Measurements from ENCODE around the gene MAGOH. TPM values are rescaled to one million over a fixed set of nuclear protein-coding genes. Genes with fewer than 3 reads are reported as not detected.
"Not testable (repeated sequence)": the region's sequence is repeated elsewhere in the genome, so short reads cannot be mapped to it uniquely, and the experiment has no call there.

MAGOH gene
- polyA plus RNA-seq, 4 donors, result 80.5 to 97.3 (median 90.7) TPM

GRCh38 chr1:53241828-53242227 lies 3.5 kb upstream of the MAGOH start:
- DNase-seq (ENCODE audit: low read depth in 4 of 4, low spot score in 3 of 4), result no peak

- no peak for DNase-seq (ENCODE audit: low read depth in 4 of 4, low spot score in 3 of 4)
These were observed 680 bp downstream of the MAGOH start for GRCh38 chr1:53237638-53238037.

GRCh38 chr1:53220962-53221286 lies 17.4 kb downstream of the MAGOH start:
- no peak for DNase-seq (ENCODE audit: low read depth in 4 of 4, low spot score in 3 of 4)

GRCh38 chr1:53220171-53220961 lies 18.0 kb downstream of the MAGOH start, which contains the start of gene CZIB:
TSS of gene CZIB (minus strand) at chr1:53220634. CDS start at chr1:53220575, 59 bp downstream.
- DNase-seq (ENCODE audit: low read depth in 4 of 4, low spot score in 3 of 4), result peak; percentile 83 to 91 (median 84)

GRCh38 chr1:53219711-53220110 lies 18.6 kb downstream of the MAGOH start:
- peak in 1 of 4 donors; percentile 0 for DNase-seq (ENCODE audit: low read depth in 4 of 4, low spot score in 3 of 4)

GRCh38 chr1:53218201-53218600 lies 20.1 kb downstream of the MAGOH start:
- no peak for DNase-seq (ENCODE audit: low read depth in 4 of 4, low spot score in 3 of 4)

- DNase-seq (ENCODE audit: low read depth in 4 of 4, low spot score in 3 of 4), result peak in 1 of 4 donors; percentile 1
These were observed 23.9 kb downstream of the MAGOH start for GRCh38 chr1:53214376-53214940.

- DNase-seq (ENCODE audit: low read depth in 4 of 4, low spot score in 3 of 4), result no peak
These were observed 27.4 kb downstream of the MAGOH start for GRCh38 chr1:53210954-53211353.

- DNase-seq (ENCODE audit: low read depth in 4 of 4, low spot score in 3 of 4), result no peak
These were observed 28.0 kb downstream of the MAGOH start for GRCh38 chr1:53210352-53210751.

- no peak for DNase-seq (ENCODE audit: low read depth in 4 of 4, low spot score in 3 of 4)
These were observed 30.6 kb downstream of the MAGOH start for GRCh38 chr1:53207726-53208125.

GRCh38 chr1:53206735-53207379 lies 31.5 kb downstream of the MAGOH start:
- DNase-seq (ENCODE audit: low read depth in 4 of 4, low spot score in 3 of 4), result no peak

- not testable (repeated sequence) for DNase-seq (ENCODE audit: low read depth in 4 of 4, low spot score in 3 of 4)
These were observed 32.1 kb downstream of the MAGOH start for GRCh38 chr1:53206083-53206685.

GRCh38 chr1:53205496-53205895 lies 32.8 kb downstream of the MAGOH start:
- DNase-seq (ENCODE audit: low read depth in 4 of 4, low spot score in 3 of 4), result not testable (repeated sequence)

- no peak for DNase-seq (ENCODE audit: low read depth in 4 of 4, low spot score in 3 of 4)
These were observed 34.9 kb downstream of the MAGOH start for GRCh38 chr1:53203466-53203865.

GRCh38 chr1:53198241-53198651 lies 40.1 kb downstream of the MAGOH start:
- DNase-seq (ENCODE audit: low read depth in 4 of 4, low spot score in 3 of 4), result no peak

- no peak for DNase-seq (ENCODE audit: low read depth in 4 of 4, low spot score in 3 of 4)
These were observed 40.8 kb downstream of the MAGOH start for GRCh38 chr1:53197291-53198200.

- DNase-seq (ENCODE audit: low read depth in 4 of 4, low spot score in 3 of 4), result peak; percentile 77 to 83 (median 80)
These were observed 41.6 kb downstream of the MAGOH start, which contains the start of gene CPT2 for GRCh38 chr1:53196485-53197290. TSS of gene CPT2 (plus strand) at chr1:53196824. CDS start at chr1:53196944, 120 bp downstream.

GRCh38 chr1:53196017-53196484 lies 42.3 kb downstream of the MAGOH start:
- no peak for DNase-seq (ENCODE audit: low read depth in 4 of 4, low spot score in 3 of 4)

All from right renal pelvis (tissue), 4 donors.